ENCODE results near the gene RUFY1.
"Not testable (repeated sequence)": the region's sequence is repeated elsewhere in the genome, so short reads cannot be mapped to it uniquely, and the experiment has no call there.

DNA sequence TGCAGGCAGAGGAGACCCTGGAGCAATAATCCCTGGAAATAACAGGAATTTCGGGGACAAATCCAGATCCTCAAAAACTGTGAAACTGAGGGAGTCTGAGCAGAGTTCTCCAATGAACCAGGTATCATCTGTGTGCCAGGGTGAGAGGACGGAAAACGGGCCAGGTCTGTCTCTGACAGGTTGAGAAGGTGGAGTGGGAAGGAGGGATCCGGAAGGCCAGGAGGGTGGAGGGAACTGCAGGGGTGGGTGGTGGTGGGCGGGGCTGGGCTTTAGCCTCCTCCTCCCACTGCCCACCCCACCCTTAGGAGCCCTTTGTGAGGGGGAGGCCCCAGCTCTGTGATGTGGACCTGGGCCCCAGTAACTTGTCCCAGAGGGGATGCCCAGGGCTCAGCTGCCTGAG lies 28.2 kb upstream of the RUFY1 start:
- TF ChIP-seq TEAD4 (IDR thresholded peaks at IDR 0.05; ENCODE audit: borderline replicate concordance, insufficient read depth); RXRA (IDR thresholded peaks at IDR 0.05; ENCODE audit: borderline replicate concordance, low read depth); TAF1 (IDR thresholded peaks at IDR 0.05; ENCODE audit: borderline replicate concordance, low read depth, low read length); YY1 (IDR thresholded peaks at IDR 0.05; ENCODE audit: low read depth): not testable (repeated sequence)
- TF ChIP-seq, protein P1, sequence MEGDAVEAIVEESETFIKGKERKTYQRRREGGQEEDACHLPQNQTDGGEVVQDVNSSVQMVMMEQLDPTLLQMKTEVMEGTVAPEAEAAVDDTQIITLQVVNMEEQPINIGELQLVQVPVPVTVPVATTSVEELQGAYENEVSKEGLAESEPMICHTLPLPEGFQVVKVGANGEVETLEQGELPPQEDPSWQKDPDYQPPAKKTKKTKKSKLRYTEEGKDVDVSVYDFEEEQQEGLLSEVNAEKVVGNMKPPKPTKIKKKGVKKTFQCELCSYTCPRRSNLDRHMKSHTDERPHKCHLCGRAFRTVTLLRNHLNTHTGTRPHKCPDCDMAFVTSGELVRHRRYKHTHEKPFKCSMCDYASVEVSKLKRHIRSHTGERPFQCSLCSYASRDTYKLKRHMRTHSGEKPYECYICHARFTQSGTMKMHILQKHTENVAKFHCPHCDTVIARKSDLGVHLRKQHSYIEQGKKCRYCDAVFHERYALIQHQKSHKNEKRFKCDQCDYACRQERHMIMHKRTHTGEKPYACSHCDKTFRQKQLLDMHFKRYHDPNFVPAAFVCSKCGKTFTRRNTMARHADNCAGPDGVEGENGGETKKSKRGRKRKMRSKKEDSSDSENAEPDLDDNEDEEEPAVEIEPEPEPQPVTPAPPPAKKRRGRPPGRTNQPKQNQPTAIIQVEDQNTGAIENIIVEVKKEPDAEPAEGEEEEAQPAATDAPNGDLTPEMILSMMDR (IDR thresholded peaks at IDR 0.05) = not testable (repeated sequence)
- TF ChIP-seq, protein P2, sequence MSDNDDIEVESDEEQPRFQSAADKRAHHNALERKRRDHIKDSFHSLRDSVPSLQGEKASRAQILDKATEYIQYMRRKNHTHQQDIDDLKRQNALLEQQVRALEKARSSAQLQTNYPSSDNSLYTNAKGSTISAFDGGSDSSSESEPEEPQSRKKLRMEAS (IDR thresholded peaks at IDR 0.05; ENCODE audit: low read depth) = not testable (repeated sequence)
- TF ChIP-seq, protein P3, sequence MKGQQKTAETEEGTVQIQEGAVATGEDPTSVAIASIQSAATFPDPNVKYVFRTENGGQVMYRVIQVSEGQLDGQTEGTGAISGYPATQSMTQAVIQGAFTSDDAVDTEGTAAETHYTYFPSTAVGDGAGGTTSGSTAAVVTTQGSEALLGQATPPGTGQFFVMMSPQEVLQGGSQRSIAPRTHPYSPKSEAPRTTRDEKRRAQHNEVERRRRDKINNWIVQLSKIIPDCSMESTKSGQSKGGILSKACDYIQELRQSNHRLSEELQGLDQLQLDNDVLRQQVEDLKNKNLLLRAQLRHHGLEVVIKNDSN (IDR thresholded peaks at IDR 0.05; ENCODE audit: borderline replicate concordance, low read depth) = not testable (repeated sequence)
